Stimulated activated CD4-positive, alpha-beta T cell treated with anti-CD3 and anti-CD28 coated beads, Interleukin-4, amount 100 ng/mL, for 4 hours (primary cell): Measurements from ENCODE around the gene AASDH.
A peak's percentile ranks its signal among the peaks of the same experiment; 100 is the strongest.

Source experiments
- DNase-seq, 2 experiments: peaks; one replicate each; pipeline ENCODE4 v3.0.0-alpha.2; 2020

The AASDH gene, protein sequence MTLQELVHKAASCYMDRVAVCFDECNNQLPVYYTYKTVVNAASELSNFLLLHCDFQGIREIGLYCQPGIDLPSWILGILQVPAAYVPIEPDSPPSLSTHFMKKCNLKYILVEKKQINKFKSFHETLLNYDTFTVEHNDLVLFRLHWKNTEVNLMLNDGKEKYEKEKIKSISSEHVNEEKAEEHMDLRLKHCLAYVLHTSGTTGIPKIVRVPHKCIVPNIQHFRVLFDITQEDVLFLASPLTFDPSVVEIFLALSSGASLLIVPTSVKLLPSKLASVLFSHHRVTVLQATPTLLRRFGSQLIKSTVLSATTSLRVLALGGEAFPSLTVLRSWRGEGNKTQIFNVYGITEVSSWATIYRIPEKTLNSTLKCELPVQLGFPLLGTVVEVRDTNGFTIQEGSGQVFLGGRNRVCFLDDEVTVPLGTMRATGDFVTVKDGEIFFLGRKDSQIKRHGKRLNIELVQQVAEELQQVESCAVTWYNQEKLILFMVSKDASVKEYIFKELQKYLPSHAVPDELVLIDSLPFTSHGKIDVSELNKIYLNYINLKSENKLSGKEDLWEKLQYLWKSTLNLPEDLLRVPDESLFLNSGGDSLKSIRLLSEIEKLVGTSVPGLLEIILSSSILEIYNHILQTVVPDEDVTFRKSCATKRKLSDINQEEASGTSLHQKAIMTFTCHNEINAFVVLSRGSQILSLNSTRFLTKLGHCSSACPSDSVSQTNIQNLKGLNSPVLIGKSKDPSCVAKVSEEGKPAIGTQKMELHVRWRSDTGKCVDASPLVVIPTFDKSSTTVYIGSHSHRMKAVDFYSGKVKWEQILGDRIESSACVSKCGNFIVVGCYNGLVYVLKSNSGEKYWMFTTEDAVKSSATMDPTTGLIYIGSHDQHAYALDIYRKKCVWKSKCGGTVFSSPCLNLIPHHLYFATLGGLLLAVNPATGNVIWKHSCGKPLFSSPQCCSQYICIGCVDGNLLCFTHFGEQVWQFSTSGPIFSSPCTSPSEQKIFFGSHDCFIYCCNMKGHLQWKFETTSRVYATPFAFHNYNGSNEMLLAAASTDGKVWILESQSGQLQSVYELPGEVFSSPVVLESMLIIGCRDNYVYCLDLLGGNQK

DNA sequence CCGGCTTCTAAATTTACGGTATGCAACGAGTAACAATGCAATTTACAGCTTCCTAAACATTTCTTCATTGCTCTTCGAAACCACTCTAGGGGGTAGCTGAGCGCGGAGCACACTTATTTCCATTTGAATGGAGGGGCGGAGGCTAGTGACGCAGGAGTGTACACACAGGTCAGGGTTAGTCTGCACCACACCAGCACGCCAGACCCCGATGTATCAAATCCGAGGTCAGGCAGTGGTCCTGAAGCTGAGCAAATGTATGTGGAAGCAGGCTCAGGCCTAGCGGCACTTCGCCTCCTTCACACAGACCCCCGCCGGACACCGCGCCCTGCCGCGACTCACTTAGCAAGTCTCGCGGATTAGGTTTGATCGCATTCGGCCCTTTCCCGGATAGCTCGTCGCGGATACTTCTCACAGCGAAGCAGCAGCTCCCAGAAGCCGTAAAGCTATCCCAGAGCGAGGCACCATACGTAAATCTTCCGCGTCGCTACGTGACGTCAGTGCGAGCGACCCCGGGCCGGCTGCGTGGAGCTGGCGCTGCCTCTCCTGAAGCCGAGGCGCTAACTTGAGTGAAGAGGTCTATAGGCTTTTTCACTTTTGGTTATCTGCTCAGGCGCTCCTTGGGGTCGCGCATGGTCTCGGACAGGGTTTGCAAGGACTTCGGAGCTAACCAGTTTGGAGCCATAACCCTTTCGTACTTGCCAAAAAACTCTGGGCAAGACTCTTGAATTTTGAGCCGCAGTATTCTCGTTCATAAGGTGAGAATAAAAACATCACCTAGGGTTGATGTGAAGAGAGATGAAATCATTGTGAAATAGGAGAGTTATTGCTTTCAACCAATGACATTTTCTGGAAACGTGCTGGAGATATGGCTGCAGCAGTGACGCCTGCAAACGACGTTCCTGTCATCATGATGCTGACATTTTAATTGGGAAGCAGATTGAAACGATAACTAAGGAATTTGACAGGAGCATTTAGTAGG, at the start of gene AASDH:
AASDH (minus strand) TSS at position 469 of the 979 bp plus-strand sequence. CDS start 3,192 bp downstream, outside the sequence.
- peak; percentile 93 to 94 for DNase-seq

DNA sequence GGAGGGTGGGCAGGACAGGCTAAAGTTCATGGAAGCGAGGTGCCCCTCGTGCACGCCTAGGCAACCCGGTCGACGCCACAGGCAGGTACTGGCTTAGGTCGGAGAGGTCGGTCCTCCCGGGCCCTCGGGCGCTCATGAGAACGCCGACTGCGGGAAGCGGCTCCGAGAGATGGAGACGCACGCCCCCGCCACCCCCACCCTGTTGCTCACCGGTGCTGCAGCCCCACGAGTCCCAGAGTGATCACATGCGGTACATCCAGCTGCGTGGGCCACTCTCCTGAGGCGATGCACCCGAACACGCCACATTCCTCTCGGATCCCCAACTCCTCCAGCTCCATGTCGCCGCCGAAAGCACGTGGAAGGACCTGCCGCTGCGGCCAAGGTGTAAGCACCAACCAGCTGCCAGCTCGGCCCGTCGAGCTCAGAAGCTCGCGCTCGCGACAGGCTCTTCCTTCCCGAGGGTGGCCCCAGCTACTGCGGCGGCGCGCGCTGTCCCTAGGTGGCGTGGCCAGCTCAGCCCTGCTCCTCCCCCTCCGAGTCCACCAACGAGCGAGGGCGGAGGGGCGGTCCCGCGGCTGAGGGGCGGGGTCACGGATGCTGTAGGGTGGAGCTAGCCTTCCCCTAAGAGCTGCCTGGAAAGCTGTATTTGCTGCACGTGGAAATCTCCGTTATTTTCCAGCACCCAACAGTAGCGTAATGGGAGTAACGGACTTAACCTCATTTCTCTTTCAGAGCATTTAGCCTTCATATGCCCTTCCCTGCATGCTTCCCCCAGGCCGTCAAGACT, 48.0 kb upstream of the AASDH start, which contains the start of gene PPAT:
PPAT (minus strand) TSS at position 476 of the 787 bp plus-strand sequence; CDS start at position 338, 138 bp downstream.
- DNase-seq, result peak; percentile 97 to 99

- DNase-seq, result no peak
Observed at GRCh38 chr4:56434599-56435139, 47.4 kb upstream of the AASDH start.

GRCh38 chr4:56433280-56433679, 46.0 kb upstream of the AASDH start:
- no peak for DNase-seq

DNA sequence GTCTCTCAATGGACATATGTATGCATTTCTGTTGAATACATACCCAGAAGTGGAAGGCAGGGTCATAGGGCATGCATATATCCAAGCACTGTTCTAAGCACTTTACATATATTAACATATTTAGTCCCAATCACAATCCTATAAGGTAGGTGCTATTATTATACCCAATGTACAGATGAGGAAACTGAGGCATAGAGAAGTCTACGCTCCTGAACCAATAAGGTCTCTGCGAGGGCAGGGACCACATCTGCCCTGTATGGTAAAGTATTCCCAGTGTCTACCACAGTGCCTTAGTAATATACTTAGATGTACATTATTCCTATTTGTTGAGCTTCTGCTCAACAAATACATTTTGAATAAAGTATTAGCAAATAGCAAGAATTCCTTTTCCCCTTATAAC, 42.9 kb upstream of the AASDH start:
- no peak for DNase-seq

GRCh38 chr4:56427179-56427578, 39.9 kb upstream of the AASDH start:
- no peak for DNase-seq

- DNase-seq, result no peak
Observed at GRCh38 chr4:56426273-56426672, 39.0 kb upstream of the AASDH start.

DNA sequence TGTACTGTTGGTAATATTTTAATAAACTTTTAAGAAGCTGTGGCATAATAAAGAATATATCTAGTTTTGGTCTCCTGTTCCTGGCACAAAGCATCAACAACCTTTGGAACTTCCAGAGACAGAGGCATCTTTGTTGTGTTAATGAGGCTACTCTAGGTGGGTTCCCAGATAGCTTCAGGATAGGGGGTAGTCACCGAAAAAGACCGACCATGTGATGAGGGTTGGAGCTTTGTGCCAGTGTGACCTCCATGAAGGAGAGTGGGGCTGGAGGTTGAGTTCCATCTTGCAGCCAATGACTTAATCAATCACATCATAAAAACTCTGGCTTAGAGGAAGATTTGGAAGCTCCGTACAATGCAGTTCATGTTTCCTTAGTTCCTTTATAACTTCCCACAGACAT, 38.2 kb upstream of the AASDH start:
- DNase-seq, result no peak

- DNase-seq, result no peak
Observed at GRCh38 chr4:56424697-56425514, 37.6 kb upstream of the AASDH start.

DNA sequence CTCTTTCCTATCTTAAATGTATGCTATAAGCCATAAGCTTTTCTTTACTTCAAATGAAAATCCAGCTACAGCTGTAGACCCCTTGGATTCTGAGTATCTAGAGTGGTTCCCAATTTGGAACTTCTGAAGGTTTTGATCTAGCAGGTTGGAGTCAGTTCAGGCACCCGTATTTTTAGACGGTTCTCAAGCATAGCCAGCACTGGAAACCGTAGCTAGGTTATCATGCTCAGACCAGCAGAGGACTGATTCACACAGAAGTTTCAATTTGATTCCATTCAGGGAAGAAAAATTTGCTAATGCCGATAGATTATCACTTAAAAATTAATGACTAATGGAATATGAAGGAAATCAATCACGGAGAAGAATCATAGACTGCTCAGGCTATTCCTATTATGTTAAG, 36.9 kb upstream of the AASDH start:
- no peak for DNase-seq

DNA sequence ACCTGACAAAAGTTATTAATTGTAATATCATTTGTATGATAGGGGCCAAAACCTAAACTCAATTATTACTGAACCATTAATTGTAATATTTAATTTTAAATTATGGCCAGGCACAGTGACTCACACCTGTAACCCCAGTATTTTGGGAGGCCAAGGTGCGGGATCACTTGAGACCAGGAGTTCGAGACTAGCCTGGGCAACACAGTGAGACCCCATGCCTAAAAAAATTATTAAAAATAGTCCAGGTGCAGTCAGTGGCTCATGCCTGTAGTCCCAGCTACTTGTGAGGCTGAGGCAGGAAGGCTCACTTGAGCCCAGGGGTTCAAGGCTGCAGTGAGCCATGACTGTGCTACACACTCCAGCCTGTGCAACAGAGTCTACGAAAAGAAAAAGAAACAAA, 30.1 kb upstream of the AASDH start:
- no peak for DNase-seq

GRCh38 chr4:56416349-56416748, 29.1 kb upstream of the AASDH start:
- no peak for DNase-seq

GRCh38 chr4:56414135-56414670, 26.9 kb upstream of the AASDH start:
- no peak for DNase-seq

- DNase-seq, result no peak
Observed at GRCh38 chr4:56410247-56411062, 23.2 kb upstream of the AASDH start.

GRCh38 chr4:56409511-56410090, 22.3 kb upstream of the AASDH start:
- no peak for DNase-seq

GRCh38 chr4:56408978-56409377, 21.7 kb upstream of the AASDH start:
- DNase-seq, result no peak

DNA sequence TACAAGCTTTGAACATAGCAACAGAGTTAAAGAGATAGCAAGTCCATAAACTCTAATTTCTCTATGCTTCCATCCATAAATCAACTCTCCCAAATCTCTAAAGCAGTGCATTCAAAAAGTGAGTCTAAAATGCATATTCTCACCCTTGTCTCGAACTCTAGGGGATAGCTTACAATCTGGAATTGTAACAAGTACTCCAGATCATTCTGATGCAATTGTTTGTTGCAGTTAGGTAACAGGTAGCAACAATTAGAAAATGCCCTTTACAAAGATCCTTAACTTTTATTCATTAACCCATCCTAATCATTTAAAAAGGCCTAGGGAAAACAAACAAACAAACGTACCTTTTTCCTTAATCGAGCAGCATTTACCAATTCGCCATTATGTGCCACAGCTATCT, 18.9 kb upstream of the AASDH start:
- no peak for DNase-seq

DNA sequence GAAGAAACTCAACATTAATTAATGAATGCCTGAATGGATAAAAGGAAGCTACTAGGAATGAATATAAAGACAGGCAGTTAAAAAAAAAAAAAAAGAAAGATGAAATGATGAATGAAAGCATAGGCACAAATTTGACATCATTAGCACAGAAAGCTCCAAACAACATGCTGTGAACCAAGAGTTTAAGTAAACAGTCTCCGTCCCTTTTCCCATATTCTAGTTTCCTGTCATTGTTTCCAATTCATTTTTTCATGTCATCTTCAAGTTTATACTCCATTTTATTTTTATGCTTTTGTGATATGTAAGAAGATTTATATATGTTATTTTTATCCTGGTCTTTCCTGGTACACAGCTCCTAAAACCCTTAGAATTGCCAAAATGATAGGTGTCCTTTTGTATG, 17.7 kb upstream of the AASDH start:
- DNase-seq, result no peak
